GM12891 (cell line): ENCODE measurements around the gene ACAN.

Experiments
- PAX5 ChIP-seq: IDR thresholded peaks from 2 replicates; pipeline ENCODE4 v1.6.1; 2011; ENCODE audit warnings: low read length, moderate library complexity, mild to moderate bottlenecking; ENCODE audit not compliant: insufficient read depth, severe bottlenecking
- POLR2A ChIP-seq: IDR thresholded peaks from 2 replicates; pipeline ENCODE4 v1.6.1; 2011; ENCODE audit warnings: low read depth, low read length, control low read depth
- POLR2AphosphoS5 ChIP-seq: IDR thresholded peaks from 2 replicates; pipeline ENCODE4 v1.6.1; 2011; ENCODE audit warnings: low read depth, low read length, control low read depth
- TAF1 ChIP-seq: IDR thresholded peaks from 2 replicates; pipeline ENCODE4 v1.6.1; 2011; ENCODE audit warnings: low read depth, low read length, control low read depth

- TF ChIP-seq POLR2AphosphoS5 = no peak
- no peak for TF ChIP-seq POLR2A
- TF ChIP-seq TAF1 = no peak
- no peak for TF ChIP-seq PAX5
These were observed 43.4 kb upstream of the ACAN start for GRCh38 chr15:88759872-88760271.
